HG03135 (cell line): Measurements from ENCODE around the gene NELL1.

Experiments used
- ATAC-seq: cut with Tn5 transposase; IDR thresholded peaks from one replicate; pipeline ENCODE4 v1.9.1; 2021; ENCODE audit warnings: mild to moderate bottlenecking, moderate library complexity; ENCODE audit not compliant: unreplicated experiment

The NELL1 gene

GRCh38 chr11:21295508-21295907 lies 626.1 kb downstream of the NELL1 start:
- no peak for ATAC-seq

- ATAC-seq, result no peak
Measured at GRCh38 chr11:21301981-21302380, 632.6 kb downstream of the NELL1 start.

- no peak for ATAC-seq
Measured at GRCh38 chr11:21306739-21307358, 637.5 kb downstream of the NELL1 start.

GRCh38 chr11:21307874-21308273 lies 638.5 kb downstream of the NELL1 start:
- no peak for ATAC-seq

- no peak for ATAC-seq
Measured at GRCh38 chr11:21316591-21316990, 647.2 kb downstream of the NELL1 start.

GRCh38 chr11:21321072-21321471 lies 651.7 kb downstream of the NELL1 start:
- ATAC-seq, result no peak

GRCh38 chr11:21321530-21321929 lies 652.1 kb downstream of the NELL1 start:
- no peak for ATAC-seq

- no peak for ATAC-seq
Measured at GRCh38 chr11:21323617-21324016, 654.2 kb downstream of the NELL1 start.

- ATAC-seq, result no peak
Measured at GRCh38 chr11:21343204-21343603, 673.8 kb downstream of the NELL1 start.

- ATAC-seq, result no peak
Measured at GRCh38 chr11:21346361-21346760, 677.0 kb downstream of the NELL1 start.

- ATAC-seq, result no peak
Measured at GRCh38 chr11:21350613-21351012, 681.2 kb downstream of the NELL1 start.

GRCh38 chr11:21353425-21353824 lies 684.0 kb downstream of the NELL1 start:
- no peak for ATAC-seq

- no peak for ATAC-seq
Measured at GRCh38 chr11:21364866-21365624, 695.7 kb downstream of the NELL1 start.

- ATAC-seq, result no peak
Measured at GRCh38 chr11:21369947-21370346, 700.6 kb downstream of the NELL1 start.

GRCh38 chr11:21371044-21371443 lies 701.7 kb downstream of the NELL1 start:
- ATAC-seq, result no peak

- no peak for ATAC-seq
Measured at GRCh38 chr11:21372672-21373071, 703.3 kb downstream of the NELL1 start.

GRCh38 chr11:21374376-21374775 lies 705.0 kb downstream of the NELL1 start:
- ATAC-seq, result no peak

GRCh38 chr11:21385669-21386440 lies 716.5 kb downstream of the NELL1 start:
- no peak for ATAC-seq

- ATAC-seq, result no peak
Measured at GRCh38 chr11:21390430-21390829, 721.0 kb downstream of the NELL1 start.

- no peak for ATAC-seq
Measured at GRCh38 chr11:21396342-21397008, 727.1 kb downstream of the NELL1 start.

- no peak for ATAC-seq
Measured at GRCh38 chr11:21398195-21398594, 728.8 kb downstream of the NELL1 start.
